Measurements from ENCODE around the gene RAC3.

GRCh38 chr17:82078433-82078832 is 47.0 kb downstream of the RAC3 start:
- TF ChIP-seq, protein P1, sequence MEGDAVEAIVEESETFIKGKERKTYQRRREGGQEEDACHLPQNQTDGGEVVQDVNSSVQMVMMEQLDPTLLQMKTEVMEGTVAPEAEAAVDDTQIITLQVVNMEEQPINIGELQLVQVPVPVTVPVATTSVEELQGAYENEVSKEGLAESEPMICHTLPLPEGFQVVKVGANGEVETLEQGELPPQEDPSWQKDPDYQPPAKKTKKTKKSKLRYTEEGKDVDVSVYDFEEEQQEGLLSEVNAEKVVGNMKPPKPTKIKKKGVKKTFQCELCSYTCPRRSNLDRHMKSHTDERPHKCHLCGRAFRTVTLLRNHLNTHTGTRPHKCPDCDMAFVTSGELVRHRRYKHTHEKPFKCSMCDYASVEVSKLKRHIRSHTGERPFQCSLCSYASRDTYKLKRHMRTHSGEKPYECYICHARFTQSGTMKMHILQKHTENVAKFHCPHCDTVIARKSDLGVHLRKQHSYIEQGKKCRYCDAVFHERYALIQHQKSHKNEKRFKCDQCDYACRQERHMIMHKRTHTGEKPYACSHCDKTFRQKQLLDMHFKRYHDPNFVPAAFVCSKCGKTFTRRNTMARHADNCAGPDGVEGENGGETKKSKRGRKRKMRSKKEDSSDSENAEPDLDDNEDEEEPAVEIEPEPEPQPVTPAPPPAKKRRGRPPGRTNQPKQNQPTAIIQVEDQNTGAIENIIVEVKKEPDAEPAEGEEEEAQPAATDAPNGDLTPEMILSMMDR (IDR thresholded peaks at IDR 0.05): no peak
- TF ChIP-seq POLR2A (IDR thresholded peaks at IDR 0.05) (no peak), POLR2AphosphoS5 (IDR thresholded peaks at IDR 0.05) (no peak), EP300 (IDR thresholded peaks at IDR 0.05) (no peak)

Data from gastroesophageal sphincter (tissue), 3 donors.